HuH-7.5 (cell line): ENCODE measurements around the gene SUCLA2.

Experiments used
- DNase-seq: peaks from one replicate; pipeline ENCODE4 v3.0.0; 2011; ENCODE audit warnings: low spot score

SUCLA2 gene

GRCh38 chr13:47903836-47904235, 97.2 kb downstream of the SUCLA2 start:
- no peak for DNase-seq

GRCh38 chr13:47901441-47901840, 99.6 kb downstream of the SUCLA2 start:
- no peak for DNase-seq

GRCh38 chr13:47898080-47898479, 103.0 kb downstream of the SUCLA2 start:
- no peak for DNase-seq

GRCh38 chr13:47897411-47898050, 103.5 kb downstream of the SUCLA2 start:
- no peak for DNase-seq

- DNase-seq: no peak
These were observed 104.5 kb downstream of the SUCLA2 start for GRCh38 chr13:47896546-47896945.

- no peak for DNase-seq
These were observed 105.0 kb downstream of the SUCLA2 start for GRCh38 chr13:47896111-47896510.

GRCh38 chr13:47893527-47893926, 107.5 kb downstream of the SUCLA2 start:
- no peak for DNase-seq
